Liver (tissue), 3 donors: ENCODE data around the gene DENND6A.
"Not testable (repeated sequence)": the region's sequence is repeated elsewhere in the genome, so short reads cannot be mapped to it uniquely, and the experiment has no call there.

Source experiments
- ATF3 ChIP-seq: IDR thresholded peaks from 2 replicates; pipeline ENCODE4 v1.6.1; 2016; ENCODE audit warnings: antibody characterized with exemption
- CTCF ChIP-seq: fragments of 150-350 bp; IDR thresholded peaks from 2 replicates; pipeline ENCODE4 v1.5.1; 2017; ENCODE audit warnings: improper control_type of control experiment, low read depth, low read length; ENCODE audit not compliant: missing input control
- FOXA1 ChIP-seq: IDR thresholded peaks from 2 replicates; pipeline ENCODE4 v1.6.1; 2016; ENCODE audit warnings: antibody characterized with exemption
- NR2F2 ChIP-seq: IDR thresholded peaks from 2 replicates; pipeline ENCODE4 v1.6.1; 2016; ENCODE audit warnings: antibody characterized with exemption
- REST ChIP-seq: IDR thresholded peaks from 2 replicates; pipeline ENCODE4 v1.6.1; 2016; ENCODE audit warnings: antibody characterized with exemption, mild to moderate bottlenecking
- TAF1 ChIP-seq: conservative IDR thresholded peaks from 2 replicates; pipeline ENCODE4 v1.6.1; 2016; ENCODE audit warnings: antibody characterized with exemption, mild to moderate bottlenecking
- TF ChIP-seq, protein P1 (sequence below): IDR thresholded peaks from 2 replicates; pipeline ENCODE4 v1.6.1; 2016; ENCODE audit warnings: antibody characterized with exemption
- donor health status: healthy.
- donor health status: healthy.

DNA sequence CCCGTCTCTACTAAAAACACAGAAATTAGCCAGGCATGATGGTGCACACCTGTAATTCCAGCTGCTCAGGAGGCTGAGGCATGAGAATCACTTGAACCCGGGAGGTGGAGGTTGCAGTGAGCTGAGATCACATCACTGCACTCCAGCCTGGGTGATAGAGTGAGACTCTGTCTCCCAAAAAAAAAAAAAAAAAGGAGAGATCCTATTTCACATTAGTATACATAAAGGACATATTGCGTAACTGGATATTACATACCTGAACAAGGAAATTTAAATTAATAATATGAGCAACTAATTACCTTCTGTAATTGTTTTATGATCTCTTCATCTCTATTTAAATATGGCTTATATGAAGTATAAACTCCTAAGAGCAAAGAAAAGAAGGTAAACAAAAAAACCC lies 58.6 kb downstream of the DENND6A start:
- TF ChIP-seq CTCF, REST, NR2F2, ATF3, FOXA1, TAF1: not testable (repeated sequence)
- TF ChIP-seq, protein P1, sequence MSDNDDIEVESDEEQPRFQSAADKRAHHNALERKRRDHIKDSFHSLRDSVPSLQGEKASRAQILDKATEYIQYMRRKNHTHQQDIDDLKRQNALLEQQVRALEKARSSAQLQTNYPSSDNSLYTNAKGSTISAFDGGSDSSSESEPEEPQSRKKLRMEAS, result not testable (repeated sequence)
